HG03159 (cell line): ENCODE measurements around the gene SPINT2.

Source experiments
- ATAC-seq: cut with Tn5 transposase; IDR thresholded peaks from one replicate; pipeline ENCODE4 v1.9.1; 2021; ENCODE audit warnings: mild to moderate bottlenecking, moderate library complexity; ENCODE audit not compliant: unreplicated experiment

SPINT2 gene

DNA sequence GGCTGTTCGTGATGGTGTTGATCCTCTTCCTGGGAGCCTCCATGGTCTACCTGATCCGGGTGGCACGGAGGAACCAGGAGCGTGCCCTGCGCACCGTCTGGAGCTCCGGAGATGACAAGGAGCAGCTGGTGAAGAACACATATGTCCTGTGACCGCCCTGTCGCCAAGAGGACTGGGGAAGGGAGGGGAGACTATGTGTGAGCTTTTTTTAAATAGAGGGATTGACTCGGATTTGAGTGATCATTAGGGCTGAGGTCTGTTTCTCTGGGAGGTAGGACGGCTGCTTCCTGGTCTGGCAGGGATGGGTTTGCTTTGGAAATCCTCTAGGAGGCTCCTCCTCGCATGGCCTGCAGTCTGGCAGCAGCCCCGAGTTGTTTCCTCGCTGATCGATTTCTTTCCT, 27.5 kb downstream of the SPINT2 start:
- no peak for ATAC-seq

DNA sequence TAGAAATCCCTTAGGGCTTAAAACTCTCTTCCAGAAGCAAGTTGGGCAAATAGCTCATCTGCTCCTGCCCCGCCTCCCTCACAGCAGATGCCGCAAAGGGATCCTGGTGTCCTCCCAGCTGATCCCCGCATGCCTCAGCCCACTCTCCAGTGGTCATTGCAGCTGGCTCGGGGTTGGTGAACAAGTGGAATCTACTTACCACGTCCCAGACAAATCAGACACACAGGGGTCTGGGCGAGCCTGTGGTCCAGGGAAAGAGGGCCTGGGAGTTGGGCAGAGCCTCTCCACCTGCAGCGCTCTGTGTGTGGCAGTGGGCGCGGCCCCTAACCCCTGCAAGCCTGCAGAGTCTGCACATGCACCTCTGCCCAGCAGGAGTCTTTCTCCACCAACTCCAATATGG, 28.9 kb downstream of the SPINT2 start:
- ATAC-seq = no peak

DNA sequence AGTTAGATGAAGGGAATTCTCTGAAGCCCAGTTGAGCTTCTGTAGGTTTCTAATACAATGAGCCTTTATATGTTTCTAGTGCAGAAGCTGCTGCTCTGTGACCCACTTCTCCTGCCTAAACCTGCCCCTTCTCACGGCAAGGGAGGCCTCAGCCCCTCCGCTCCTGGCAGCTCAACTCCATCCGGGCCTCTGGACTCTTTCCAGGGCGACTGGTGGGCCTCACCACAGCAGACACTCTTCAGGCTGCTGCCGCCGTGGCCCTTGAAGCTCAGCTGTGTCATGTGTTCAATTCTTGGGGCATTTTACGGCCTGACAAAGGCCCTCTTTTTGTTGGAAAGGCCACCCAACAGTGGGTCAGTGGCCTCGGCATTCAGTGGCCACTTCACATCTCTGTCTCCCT, 29.7 kb downstream of the SPINT2 start:
- no peak for ATAC-seq

DNA sequence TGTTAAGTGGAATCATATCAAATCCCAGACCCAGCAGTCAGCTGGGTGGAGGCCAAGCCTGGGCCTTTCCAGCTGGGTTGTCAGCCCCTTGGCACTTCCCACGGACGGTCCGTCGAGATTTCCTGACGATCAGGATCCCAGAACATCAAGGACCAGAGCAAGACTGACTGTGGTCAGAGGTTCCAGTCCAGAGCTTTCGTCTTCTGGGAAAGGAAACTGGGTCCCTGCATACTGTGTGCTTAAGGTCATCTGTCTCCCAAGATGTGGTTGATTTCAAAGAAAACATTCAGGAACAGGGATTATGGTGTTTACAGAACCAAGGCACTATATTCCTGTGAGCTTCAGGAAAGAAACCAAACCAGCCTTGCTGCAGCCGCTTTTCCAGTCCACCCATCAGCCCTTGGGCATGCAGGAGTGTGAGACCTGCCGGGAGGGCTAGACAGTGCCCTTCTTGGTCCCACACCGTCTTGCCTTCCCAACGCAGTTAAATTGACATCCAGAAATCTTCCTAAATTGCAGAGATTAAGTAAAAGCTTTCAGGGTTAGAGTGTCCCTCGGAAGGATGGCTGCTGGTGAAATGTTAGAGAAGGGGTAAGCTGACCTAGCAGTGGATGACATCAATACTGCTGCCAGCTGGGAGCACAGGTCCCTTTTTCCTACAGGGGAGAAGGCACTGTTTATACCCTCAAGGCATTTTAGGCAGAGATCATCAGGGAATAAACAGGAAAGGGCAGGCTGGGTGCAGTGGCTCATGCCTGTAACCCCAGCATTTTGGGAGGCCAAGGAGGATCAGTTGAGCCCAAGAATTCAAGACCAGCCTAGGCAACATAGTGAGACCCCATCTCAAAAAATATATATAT, 34.7 kb downstream of the SPINT2 start:
- ATAC-seq = no peak

DNA sequence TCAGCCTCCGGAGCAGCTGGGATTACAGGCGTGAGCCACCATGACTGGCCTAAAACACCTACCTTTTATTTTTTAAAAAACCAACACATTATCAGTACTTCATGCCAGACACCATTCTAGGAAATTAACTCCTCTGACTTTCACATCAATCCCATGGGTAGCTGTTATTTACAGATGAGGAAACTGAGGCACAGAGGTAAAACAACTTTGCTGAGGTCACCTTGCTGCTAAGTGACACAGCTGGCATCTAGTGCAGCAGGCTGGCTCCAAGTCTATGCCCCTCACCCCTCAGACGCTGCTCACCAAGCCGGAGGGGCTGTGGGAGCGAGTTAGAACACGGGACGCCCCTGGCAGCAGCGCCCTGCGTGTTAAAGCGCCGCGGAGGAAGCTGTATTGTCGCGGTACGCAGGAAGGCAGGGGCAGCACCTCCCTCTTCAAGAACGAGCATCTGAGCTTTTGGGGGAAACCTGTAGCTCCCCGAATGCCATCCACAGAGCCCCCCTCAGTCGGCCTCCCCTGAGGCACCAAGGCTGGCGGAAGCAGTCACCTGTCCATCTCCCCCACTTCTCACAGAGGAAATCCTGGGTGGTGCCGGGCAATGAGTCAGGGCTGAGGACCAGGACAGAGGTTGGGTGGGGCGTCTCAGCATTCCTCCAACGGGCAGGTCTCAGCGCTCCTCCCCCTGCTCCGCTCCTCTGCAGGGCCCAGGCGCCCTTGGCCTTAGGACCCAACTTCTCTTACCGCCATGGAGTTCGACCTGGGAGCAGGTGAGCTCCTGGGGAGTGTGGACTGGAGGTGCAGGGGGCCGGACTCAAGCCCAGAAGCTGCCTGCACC, 39.4 kb downstream of the SPINT2 start, which contains the start of gene C19orf33:
C19orf33 (plus strand) TSS at position 735 of the 835 bp plus-strand sequence; CDS start at position 746, 11 bp downstream.
- no peak for ATAC-seq

DNA sequence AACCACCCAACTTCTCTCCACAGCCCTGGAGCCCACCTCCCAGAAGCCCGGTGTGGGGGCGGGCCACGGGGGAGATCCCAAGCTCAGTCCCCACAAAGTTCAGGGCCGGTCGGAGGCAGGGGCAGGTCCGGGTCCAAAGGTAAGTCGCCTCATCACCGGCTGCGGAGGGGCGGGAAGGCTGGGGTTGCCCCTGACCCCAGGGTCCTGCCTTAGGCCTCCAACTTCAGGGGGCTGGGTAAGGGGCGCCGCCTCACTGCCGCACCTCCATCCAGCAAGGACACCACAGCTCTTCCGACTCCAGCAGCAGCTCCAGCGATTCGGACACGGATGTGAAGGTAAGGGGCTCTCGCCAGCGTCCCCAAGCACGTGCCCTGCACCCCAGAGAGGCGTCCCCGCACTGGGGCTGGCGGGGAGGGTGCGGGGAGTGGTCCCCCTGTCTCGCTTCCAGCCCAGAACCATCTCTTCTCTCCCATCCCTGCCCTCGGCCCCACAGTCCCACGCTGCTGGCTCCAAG, 40.0 kb downstream of the SPINT2 start:
- no peak for ATAC-seq

DNA sequence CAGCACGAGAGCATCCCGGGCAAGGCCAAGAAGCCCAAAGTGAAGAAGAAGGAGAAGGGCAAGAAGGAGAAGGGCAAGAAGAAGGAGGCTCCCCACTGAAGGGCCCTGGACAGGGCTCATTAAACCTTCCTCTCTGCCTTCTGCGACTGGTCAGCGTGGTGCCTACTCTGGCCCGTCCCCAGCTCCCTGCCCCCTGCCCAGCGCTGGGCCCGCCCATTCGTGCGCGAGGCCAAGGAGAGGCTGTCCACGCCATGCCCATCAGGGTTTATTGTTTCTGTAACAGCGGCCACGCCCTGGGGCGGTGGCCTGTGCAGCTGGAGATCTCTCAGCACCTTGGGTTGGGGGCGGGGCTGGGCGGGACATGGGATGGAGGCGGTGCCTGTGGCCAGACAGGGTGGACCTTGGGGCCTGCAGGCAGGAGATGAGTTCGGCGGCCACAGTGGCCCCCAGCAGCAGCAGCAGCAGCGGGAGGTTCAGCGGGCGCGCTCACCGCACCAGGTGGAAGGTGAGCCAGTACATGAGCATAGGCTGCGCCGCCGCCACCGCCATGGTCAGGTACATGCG, 40.6 kb downstream of the SPINT2 start:
- ATAC-seq = no peak

DNA sequence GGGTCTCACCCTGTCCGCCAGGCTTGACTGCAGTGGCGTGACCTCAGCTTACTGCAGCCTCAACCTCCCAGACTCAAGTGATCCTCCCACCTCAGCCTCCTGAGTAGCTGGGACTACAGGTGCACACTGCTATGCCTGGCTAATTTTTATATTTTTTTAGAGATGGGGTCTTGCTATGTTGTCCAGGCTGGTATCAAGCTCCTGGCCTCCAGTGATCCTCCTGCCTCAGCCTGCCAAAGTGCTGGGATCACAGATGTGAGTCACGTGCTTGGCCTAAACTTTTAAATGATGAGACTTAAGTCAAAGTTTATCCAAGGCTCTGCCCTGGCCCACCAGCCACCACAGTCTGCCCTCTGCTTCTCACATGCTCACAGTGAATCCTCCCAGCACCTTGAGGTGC, 41.9 kb downstream of the SPINT2 start:
- no peak for ATAC-seq

DNA sequence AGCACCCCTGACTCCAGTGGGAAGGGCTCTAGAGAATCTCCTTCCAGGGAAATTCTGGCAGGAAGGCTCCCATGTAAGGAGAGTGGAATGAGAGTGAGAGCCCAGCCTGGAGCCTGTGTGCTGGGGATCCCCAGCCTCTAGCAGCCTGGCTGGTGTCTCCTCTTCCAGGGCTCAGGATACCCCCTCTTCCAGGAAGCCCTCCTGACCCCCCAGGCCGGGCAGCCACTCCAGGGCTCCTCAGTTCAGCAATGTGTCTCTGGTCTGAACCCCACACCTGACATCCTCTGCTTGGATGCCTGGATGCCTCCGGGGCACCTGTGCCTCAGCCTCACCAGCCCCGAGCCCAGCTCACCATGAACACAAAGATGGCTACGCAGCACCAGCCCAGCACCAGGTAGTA, 42.7 kb downstream of the SPINT2 start:
- no peak for ATAC-seq

DNA sequence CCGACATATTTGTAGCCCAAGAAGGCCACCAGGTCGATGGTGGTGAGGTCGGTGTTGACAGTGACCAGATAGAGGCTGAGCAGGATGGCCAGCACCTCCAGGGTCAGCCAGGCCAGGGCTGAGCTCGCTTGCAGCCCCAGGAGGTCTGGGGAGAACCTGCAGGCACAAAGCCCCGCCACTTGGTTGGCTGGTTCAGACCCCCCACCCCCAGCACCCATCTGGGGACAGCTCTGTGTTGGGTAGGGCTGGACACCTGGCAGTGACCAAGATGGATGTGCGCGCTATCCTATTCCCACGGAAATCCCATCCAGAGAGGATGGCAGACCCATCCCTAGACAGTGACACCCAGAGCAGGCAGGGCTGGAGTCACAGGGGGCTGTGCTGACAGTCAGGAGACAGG, 43.2 kb downstream of the SPINT2 start:
- ATAC-seq = no peak

DNA sequence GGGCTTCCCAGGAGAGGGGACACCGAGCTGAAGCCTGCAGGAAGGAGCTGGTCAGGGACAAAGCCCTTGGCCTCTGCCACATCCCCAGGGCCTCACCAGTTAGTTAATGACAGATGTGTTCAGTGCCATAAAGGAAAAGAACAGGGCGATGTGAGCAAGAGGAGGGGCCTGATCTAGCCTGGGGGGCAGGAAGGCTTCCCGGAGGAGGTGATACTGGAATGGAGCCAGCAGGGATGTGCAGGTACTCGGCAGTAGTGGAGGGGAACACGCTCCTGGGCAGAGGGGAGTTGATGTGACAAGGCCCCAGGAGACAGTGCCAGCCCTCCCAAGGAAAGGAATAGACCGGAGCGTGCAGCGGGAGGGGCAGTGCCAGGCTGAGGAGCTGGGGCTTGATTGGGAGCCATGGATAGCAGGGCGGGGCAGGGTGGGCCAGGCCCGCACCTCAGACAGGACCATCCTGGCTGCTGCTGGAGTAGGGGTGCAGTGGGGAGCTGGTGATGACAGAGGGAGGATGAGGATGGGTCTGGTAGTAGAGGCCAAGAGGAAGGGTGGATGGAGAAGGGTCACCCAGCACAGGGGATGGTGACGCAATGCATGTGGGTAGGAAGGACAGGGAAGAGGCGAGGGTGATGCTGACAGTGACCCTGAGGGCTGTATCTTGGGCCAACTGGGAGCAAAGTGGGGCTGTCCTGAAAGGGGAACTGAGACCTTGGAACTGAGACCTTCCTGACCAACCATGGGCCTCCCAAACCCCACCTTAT, 43.8 kb downstream of the SPINT2 start:
- ATAC-seq = no peak

DNA sequence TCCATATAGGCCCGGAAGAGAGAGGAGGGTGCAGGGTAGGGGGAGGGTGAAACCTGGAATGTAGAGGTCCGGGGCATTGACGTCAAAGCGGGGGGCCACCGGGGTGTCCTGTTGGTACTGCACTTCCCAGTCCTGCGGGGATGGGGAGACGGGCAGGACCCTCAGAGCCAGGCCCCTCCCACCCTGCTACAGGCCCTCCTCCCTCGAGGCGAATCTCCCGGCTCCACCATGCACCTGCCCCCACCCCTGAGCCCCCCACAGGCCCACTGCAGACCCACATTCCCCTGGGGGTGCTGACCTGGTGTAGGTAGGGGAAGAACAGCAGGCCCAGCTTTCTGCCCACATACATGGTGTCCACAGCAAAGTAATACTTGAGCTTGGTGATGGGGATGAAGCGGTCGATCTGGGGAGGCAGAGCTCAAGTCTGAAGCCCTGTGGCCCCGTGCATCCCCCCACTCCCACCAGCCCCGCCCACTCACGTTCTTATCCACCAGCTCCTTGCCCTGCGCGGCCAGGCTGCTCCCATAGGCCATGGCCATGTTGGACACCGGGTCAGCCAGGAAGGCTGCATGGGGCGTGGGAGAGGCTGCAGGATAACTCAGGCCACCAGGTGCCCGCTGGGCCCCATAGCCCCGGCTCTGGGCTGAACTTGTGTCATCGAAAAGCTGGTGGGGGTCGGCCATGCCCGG, 44.7 kb downstream of the SPINT2 start:
- no peak for ATAC-seq

DNA sequence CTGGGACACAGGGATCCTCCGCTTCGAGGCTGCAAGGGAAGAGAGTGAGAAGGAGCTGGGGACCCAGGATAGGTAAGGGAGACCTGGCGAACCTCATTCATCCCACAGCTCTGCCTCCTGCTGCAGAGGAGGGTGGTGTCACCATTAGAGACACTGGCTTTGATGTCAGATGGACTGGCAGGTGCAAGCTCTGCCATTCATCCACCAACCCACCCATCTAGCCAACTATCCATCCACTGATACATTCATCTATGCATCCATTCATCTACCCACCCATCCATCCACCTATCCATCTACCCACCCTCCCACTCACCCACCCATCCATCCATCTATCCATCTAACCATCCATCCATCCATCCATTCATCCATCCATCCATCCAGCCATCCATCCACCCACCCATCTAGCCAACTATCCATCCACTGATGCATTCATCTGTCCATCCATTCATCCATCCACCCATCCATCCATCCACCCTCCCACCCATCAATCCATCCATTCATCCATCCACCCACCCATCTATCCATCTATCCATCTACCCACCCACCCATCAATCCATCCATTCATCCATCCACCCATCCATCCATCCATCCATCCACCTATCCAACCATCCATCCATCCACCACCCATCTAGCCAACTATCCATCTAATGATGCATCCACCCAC, 45.4 kb downstream of the SPINT2 start:
- no peak for ATAC-seq

DNA sequence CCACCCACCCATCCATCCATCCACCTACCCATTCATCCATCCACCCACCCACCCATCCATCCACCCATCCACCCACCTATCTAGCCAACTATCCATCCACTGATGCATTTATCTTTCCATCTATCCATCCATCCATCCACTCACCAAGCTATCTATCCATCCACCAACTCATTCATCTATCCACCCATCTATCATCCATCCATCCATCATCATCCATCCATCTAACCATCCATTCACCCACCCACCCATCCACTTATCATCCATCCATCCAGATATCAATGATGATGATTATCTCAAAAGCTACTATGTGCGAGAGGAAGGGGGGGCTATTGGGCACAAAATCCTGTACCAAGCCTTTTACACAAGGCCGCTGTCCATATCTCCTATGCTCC, 45.9 kb downstream of the SPINT2 start:
- no peak for ATAC-seq

DNA sequence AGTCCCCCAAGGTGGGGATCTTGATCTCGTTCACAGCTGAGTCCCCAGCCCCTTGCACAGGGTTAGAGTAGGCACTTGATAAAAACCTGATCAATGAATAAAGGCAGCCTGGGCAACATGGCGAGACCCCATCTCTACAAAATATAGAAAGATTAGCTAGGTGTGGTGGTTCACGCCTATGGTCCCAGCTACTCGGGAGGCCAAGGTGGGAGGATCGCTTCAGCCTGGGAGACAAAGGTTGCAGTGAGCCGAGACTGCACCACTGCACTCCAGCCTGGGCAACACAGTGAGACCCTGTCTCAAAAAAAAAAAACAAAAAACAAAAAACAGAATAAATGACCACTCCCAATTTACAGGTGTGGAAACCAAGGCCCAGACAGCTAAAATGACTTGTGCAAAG, 46.6 kb downstream of the SPINT2 start:
- ATAC-seq = no peak

DNA sequence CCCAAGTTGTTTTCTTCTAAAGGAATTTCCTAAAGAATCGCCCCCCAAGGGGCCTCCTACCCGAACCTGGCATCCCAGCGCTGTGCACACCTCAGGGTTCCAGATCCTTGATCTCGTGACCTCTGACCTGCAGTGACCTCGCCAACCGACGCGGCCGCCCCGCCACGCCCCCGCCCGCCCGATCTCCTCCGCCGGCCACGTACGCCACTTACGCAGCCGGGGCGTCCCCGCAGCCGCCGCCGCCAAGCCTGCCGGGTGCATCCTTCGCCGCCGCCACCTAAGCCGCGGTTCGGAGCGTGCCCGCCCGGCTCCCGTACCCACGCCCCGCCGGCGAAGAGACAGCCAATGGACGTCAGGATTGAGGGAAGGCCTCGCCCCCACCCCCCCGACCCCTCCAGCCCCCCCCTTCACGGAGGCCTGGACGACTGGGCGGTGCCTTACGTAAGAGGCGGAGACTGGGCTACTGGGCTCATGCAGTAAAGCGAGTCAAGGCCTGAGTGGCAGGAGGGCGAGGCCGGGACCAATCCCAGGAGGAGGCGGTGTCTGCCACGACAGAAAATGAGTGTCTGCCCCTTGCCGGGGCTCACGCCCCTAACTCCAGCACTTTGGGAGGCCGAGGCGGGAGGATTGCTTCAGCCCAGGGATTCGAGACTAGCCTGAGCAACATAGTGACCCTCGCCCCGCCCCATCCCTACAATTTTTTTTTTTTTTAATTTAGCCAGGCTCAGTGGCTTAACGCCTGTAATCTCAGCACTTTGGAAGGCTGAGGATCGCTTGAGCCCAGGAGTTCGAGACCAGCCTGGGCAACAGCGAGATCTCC, 51.5 kb downstream of the SPINT2 start, which contains the start of gene YIF1B:
YIF1B (minus strand) TSS at position 291 of the 820 bp plus-strand sequence; CDS start at position 261, 30 bp downstream.
- ATAC-seq = peak; percentile 87

DNA sequence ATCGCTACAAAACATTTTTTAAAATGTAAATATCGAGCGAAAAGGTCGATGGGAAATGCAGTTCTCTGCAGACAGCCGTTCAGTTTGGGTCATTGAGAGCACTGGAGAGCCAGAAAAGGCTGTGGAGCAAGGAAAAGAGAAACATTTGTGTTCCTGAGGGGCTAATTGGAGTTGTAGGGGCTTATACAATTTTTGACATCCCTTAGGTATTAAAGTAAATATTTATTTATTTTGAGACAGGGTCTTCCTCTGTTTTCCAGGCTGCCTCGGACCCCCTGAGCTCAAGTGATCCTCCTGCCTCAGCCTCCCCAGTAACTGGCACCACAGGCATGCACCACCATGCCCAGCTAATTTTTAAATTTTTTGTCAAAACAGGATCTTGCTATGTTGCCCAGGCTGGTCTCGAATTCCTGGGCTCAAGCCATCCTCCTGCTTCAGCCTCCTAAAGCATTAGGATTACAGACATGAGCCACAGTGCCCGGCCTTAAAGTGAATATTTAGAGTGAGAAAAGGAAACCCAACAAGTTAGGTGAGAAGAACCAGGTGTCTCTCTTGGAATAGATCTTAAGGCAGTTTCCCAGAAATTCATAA, 52.2 kb downstream of the SPINT2 start:
- peak; percentile 2 for ATAC-seq

DNA sequence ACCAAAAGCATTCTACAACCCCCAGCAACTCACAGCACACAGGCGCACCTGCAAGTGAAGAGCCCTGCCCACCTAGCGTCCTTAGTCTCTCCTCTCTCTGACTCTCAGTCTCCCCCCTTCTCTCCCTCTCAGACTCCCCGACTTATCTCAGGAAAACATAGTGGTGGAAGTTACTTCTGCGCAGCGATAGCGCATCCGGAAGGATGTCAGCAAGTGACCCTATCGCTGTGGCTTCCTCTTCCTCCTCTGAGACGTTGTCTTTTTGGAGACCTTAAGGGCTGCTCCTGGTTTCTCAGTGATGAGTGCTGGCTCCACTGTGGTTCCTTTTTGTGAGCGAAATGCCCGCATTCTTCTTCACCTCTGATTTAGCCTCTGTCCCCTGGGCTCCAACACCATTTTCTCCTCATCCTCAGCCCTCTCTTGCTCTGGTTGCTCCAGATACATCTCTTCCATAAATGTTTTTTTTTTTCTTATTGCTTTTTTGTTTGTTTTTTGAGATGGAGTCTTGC, 52.8 kb downstream of the SPINT2 start:
- ATAC-seq = no peak
